Stomach (tissue), 4 donors: ENCODE results near the gene CCDC191.

Source experiments
- CTCF ChIP-seq, 7 experiments: fragments of 450-650 bp in 4 of 7; fragments of 200-600 bp in 3 of 7; sonication (generic) in 3 of 7; IDR thresholded peaks; one replicate each; pipeline ENCODE4 v1.5.1; 2016 to 2019; ENCODE audit warnings: antibody characterized with exemption in 7 of 7, control low read depth in 2 of 7, mild to moderate bottlenecking in 1 of 7
- POLR2A ChIP-seq, 4 donors: fragments of 450-650 bp; IDR thresholded peaks; one replicate each; pipeline ENCODE4 v1.6.1; 2016; ENCODE audit warnings: antibody characterized with exemption in 4 of 4, control low read depth in 2 of 4, mild to moderate bottlenecking in 1 of 4, moderate library complexity in 1 of 4
- POLR2AphosphoS5 ChIP-seq, 3 donors: sonication (generic); formaldehyde crosslinking; IDR thresholded peaks; one replicate each; pipeline ENCODE4 v1.6.1; 2016; ENCODE audit warnings: antibody characterized with exemption in 3 of 3

- TF ChIP-seq CTCF (IDR thresholded peaks at IDR 0.05) (no peak), POLR2AphosphoS5 (IDR thresholded peaks at IDR 0.05) (no peak), POLR2A (IDR thresholded peaks at IDR 0.05) (no peak)
These were observed 44.8 kb upstream of the CCDC191 start for GRCh38 chr3:114101101-114101500.
